SK-MEL-5 (cell line): ENCODE results near the gene RASA2. TPM values are rescaled to one million over a fixed set of nuclear protein-coding genes. Genes with fewer than 3 reads are reported as not detected.

Experiments used
- DNase-seq: peaks from one replicate; pipeline ENCODE4 v3.0.0-alpha.2; 2016; ENCODE audit warnings: low read depth, low spot score
- in situ Hi-C: cut with HindIII; loops from 2 replicates; pipeline ENCODE4 v1.10.0; 2016; ENCODE audit warnings: low sequenced_read_pairs, high pct_unique_total_duplicates, low pct_unique_long_range_greater_than_20kb
- total RNA-seq: library from RNA; depleted of rRNA; stranded (reverse); fragments of >200 nt; shearing (Covaris generic); gene quantifications from 2 replicates; pipeline ENCODE4 v1.2.3, GENCODE V29; 2014

The RASA2 gene
- total RNA-seq, 1 experiment from 2014 or later: 9.9 TPM

DNA sequence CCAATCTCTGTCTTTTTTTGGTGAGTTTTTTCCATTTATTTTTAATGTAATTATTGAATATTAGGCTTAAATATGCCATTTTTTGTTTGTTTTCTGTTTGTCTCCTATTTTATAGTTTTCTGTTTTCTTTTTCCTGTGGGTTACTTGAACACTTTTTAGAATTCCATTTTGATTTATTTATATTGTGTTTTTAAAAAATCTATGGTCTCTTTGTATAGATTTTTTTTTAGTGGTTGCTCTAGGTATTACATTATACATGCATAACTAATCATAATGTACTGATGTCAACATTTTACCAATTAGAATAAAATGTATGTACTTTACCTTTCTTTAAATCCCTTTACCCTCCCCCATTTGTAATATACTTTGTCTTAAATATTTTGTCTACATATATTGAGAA, 56.2 kb downstream of the RASA2 start:
- in situ Hi-C loops: no loop called here
- DNase-seq: no peak

DNA sequence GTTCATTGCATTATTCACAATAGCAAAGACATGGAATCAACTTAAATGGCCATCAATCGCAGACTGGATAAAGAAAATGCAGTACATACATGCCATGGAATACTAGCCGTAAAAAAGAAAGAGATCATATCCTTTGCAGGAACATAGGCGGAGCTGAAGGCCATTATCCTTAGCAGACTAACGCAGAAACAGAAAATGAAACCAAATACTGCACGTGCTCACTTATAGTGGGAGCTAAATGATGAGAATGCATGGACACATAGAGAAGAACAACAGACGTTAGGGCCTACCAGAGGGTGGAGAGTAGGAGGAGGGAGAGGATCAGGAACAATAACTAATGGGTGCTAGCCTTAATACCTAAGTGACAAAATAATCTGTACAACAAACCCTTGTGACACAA, 57.9 kb downstream of the RASA2 start:
- in situ Hi-C loops: no loop called here

DNA sequence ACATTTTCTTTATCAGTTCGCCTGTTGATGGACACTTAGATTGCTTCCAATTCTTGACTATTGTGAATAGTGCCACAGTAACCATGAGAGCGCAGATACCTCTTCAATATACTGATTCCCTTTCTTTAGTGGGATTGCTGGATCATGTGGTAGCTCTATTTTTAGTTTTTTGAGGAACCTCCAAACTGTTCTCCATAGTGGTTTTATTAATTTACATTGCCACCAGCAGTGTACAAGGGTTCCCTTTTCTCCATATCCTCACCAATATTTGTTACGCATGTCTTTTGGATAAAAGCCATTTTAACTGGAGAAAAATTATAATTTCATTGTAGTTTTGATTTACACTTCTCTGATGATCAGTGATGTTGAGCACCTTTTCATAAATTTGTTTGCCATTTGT, 59.3 kb downstream of the RASA2 start:
- no peak for DNase-seq
- in situ Hi-C loops: no loop called here

More for the DNA sequence above, 57.9 kb downstream of the RASA2 start:
- no peak for DNase-seq

DNA sequence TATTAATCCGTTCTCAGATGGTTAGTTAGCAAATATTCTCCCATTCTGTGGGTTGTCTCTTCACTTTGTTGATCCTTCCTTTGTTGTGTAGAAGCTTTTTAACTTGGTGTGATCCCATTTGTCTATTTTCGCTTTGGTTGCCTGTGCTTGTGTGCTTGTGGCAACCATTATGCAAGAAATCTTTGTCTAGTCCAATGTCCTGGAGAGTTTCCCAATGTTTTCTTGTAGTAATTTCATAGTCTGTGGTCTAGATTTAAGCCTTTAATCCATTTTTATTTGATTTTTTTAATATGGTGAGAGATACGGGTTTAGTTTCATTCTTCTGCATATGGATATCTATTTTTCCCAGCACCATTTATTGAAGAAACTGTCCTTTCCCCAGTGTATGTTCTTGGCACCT, 59.8 kb downstream of the RASA2 start:
- in situ Hi-C loops: no loop called here
- DNase-seq: no peak

DNA sequence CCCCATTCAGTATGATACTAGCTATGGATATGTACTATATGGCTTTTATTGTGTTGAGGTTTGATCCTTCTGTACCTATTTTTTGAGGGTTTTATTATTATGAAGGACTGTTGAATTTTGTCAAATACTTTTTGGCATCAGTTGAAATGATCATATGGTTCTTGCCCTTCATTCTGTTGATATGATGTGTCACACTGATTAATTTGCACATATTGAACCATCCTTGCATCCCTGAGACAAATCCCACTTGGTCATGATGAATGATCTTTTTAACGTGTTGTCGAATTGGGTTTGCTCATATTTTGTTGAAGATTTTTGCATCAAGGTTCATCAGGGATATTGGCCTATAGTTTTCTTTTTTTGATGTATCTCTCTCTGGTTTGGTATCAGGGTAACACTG, 61.0 kb downstream of the RASA2 start:
- in situ Hi-C loops: no loop called here

DNA sequence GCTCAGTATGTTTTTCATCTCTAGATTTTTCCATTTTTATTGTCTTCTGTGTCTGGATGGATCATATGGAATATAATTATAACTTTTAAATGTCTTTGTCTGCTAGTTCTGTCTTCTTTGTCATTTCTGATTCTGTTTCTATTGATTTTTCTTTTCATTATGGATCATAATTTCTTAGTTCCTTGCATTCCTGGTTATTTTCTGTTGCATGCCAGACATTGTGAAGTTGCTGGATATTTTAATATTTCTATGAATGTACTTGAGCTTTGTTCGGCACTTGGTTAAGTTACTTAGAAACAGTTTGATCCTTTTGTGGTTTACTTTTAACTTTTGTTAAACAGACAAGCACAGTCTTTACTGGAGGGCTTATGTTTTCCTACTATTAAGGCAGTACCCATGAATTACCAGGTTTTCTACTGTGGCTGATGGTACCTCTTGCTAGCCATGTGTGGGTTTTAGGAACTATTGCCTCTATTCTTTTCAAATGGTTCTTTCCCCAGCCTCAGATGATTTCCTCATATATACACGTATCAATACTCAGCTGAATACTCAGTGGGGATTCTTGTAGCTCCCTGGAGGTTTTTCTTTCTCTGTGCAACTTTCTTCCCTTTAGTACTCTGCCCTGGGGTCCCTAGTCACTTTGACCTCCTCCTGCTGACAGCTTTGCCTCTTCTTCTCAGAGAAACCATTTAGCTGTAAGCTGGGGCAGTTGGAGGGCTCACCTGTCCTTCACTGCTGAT, 64.3 kb downstream of the RASA2 start:
- in situ Hi-C loops: no loop called here
- no peak for DNase-seq

More for the DNA sequence above, 61.0 kb downstream of the RASA2 start:
- no peak for DNase-seq

DNA sequence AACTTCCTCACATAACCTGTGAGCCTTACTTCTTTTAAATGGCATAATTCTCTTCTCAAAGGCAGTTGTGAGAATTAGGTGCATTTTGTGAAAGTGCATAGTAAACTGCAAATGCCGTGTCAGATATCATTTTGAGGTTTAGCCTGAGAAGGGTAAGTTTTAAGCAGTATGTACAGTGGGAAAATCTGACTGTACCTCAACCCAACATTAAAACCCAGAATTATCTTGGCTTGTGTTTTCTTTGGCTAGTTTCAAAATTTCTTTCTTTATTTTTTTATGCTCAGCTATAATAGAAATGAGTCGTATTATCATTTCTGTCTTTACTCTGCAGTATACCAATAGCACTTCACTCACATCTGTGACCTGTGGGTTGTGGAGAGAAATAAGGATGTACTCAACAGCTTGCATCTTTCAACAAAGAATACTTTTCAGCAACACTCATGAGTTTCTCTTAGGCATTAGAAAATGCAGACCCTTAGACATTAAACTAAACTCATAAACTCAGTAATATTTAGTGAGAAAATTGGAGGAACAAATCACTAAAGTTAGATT, 65.7 kb downstream of the RASA2 start:
- no peak for DNase-seq
- in situ Hi-C loops: no loop called here

DNA sequence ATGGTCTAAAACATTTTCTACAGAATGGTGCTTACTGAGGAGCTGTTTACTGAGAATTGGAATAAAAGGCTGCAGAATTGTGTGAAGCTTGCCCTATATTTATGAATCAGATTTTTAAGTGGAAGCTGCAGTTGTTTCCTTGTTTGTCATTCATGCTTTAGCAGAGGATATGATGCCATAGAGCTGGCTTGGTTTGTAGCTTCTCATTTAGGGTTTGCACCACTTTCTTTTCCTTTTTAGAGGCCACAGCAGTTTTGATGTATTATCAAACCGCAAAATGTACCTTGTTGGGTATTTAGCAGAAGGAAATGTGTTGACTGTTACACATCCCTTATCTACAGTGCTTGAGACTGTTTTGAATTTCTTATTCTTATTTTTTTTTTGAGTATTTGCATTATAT, 66.2 kb downstream of the RASA2 start:
- in situ Hi-C loops: no loop called here
- no peak for DNase-seq

DNA sequence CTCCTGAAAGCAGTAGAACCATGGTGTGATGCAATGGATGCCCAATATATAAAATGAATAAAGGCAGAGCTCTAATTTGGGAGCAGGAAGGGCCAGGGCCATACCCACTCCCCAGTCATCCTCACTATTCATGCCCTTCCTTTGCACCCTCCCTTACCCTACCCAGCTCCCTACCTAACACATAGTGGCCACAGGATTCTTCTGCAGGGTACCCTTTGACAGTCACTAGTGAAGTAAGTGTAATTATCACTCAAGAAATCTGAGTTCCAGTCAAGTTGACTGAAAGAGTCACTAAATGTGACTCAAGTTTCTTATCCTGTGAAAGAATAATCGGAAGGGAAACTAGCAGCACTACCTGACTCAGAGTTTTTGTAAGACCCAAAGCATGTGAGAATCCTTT, 69.2 kb downstream of the RASA2 start:
- DNase-seq: no peak
- in situ Hi-C loops: no loop called here

DNA sequence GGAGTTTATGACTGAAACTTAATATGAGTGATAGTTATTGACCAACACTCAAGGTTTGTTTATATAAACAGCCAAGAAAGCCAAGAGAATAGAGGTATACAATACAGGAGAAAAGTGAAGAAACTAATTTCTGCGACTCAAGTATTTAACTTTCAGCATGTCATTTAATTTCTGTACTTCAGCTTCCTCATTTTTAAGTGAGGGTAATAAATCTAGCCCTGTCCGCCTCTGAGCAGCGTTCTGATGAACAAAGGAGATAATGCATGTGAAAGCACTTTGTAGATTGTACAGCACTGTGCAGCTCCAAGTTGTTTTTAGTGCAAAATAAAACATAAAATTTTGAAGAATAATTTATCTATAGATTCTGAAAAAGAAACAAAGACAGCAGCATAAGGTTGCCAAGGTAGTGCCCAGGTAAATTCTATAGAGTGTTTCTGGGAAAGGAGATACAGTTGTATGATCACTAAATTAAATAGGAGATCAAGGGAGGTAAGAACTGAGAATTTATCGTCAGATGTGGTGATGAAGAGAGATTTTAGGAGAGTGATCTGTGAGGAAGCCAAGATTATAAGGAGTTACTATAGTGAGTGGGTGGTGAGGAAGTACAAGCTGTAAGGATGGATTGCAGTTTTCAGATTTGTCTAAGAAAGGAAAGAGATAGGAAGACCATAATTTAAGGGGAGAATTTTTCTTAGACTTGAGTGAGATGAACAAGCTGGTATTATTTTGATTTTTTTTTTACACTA, 71.3 kb downstream of the RASA2 start:
- in situ Hi-C loops: no loop called here
- no peak for DNase-seq

DNA sequence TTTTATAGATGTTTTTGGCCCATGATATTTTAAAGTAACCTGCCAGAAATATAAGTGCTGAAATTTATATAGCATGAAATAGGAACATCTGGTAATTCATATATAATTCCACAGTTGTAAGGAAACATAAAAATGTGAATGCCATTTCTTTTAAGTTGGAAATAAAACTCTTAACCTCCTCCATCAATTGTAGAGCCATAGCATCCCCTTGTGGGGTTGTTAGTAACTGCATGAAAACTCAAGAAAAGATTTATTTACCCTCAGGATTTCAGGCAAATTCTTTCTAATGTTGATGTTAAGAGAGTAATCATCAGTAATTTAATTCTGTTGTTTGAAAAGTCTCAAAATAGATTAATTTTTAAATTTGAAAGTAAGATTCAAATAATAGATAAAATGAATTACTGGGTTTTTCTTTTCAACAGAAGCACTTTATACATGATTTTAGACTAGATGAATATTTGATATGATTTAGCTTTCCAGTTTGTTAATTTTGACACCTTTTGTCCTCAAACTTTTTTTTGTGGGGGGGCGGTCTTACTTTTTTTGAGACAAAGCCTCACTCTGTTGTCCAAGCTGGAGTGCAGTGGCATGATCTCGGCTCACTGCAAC, 74.7 kb downstream of the RASA2 start:
- in situ Hi-C loops: no loop called here
- peak; percentile 68 for DNase-seq

DNA sequence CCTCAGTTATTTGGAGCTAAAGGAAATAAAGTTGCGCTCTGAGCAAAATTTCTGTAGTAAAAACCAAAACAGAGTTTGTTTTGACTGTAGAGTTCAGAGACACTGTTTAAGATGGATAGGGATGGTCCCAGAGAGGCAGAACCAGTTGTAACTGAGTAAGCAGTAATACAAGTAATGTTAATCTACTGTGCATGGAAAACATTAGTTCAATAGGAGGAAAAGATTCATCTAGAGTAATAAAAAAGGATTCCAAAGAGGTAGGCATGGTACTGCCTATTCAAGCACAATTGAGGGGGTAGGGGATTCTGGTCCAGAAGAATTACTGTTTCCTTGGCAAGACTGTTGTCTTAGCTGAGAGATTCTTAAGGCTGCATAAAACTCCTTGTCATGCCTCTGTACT, 77.4 kb downstream of the RASA2 start:
- in situ Hi-C loops: no loop called here
- DNase-seq: no peak

DNA sequence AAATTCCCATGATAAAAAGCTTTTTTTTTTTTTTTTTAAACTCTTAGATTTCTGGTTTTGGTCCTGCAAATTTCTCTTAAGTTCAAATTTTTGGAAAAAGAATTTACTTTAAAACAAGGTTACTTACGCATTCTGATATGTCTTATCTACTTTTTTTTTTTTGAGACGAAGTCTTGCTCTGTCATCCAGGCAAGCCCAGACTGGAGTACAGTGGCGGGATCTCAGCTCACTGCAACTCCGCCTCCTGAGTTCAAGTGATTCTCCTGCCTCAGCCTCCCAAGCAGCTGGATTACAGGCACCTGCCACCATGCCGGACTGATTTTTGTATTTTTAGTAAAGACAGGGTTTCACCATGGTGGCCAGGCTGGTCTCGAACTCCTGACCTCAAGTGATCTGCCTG, 83.2 kb downstream of the RASA2 start:
- no peak for DNase-seq
- in situ Hi-C loops: no loop called here

DNA sequence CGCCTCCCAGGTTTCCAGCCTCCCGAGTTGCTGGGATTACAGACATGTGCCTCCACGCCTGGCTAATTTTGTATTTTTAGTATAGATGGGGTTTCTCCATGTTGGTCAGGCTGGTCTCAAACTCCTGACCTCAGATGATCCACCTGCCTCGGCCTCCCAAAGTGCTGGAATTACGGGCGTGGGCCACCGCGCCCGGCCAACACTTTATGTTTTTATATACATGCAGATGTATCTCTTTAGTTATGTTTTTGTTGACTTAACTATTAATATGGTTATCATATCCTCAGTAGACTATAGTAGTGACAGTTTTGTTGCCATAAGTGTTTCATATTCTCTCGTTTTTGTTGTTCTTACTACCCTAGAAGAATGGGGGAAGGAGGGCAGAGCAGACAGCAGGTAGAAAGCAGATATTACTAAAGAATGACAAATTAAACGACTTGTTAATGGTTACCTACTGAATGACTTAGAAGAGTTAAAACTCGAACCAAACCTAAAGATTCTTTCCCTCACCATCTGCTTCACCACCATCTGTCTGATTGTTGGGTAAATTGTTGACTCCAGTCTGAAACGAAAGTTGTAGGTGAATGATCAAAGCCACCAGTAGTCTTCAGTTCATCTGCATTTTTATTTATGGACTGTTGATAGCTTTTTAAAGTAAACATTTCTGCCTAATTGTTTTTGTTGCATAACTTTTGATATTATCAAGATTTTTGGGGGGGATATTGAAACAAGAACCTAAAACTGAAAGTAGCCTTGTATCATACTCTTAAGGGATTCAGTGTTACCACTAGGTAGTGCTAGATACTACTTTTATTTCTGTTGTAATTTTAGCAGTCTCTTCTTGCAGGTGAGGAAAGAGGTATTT, 89.3 kb downstream of the RASA2 start:
- in situ Hi-C loops: no loop called here
- DNase-seq: peak; percentile 40

DNA sequence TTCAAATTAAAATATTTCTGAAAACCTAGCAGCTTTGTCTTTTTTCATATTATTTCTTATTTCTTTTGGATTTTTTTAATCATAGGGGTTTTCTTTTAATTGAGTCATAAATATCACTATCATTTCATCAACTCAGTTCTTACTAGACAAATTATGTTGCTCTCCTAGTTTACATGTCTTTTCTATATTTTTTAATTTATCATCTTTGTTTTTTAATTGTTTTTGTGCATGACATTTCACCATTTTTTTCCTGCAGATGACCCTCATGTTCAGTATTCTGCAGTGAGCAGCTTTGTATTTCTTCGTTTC, 89.9 kb downstream of the RASA2 start:
- DNase-seq: no peak
- in situ Hi-C loops: no loop called here

DNA sequence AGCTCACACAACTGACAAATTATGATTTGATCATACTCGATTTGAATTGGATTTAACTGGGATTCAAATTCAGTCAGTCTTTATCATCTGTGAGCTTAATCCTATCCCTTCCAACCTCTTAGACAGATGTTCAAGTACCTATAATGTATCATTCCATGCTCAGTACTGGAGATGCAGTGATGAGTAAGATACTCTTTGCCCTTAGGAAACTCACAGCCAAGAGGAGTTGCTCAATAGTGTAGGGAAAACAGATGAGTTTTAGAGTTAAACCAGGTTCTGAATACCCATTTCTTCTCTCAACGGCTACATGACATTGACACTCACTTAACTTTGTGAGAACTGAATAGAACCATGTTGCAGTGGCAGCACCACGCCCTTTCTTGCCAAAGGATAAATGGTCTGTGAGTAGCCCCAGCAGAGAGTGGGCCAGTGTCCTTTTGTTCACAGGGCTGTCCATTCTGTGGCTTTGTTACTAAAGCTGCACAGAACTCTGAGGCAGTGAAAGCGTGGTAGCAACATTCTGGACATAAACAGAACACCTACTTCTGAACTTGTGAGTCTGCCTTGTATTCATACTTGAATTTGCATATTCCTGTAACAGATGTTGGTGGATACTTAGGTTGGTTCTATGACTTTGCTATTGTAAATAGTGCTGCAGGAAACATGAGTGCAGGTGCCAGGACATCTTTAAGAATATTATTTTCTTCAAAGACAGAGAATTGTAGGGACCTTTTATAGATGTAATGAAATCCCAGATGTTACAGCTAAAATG, 91.6 kb downstream of the RASA2 start:
- in situ Hi-C loops: no loop called here

DNA sequence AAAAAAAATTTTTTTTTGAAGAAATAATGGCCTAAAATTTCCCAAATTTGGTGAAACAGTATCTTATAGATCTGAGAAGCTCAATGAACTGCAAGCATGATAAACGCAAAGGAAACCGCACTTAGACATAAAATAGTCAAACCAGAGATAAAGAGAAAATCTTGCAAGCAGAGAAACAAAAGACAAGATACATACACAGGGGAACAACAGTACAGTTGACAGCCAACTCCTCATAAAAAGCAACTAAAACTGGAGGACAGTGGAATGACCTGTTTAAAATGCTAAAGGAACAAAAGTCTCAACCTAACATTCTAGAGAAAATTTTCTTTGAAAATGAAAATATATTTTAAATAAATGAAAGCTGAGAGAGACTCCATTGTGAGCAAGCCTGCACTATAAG, 107.5 kb downstream of the RASA2 start:
- DNase-seq: no peak
- in situ Hi-C loops: no loop called here

More for the DNA sequence above, 91.6 kb downstream of the RASA2 start:
- DNase-seq: no peak
